Measurements from ENCODE around the gene ZFHX2. TPM values are rescaled to one million over a fixed set of nuclear protein-coding genes. Genes with fewer than 3 reads are reported as not detected.

ZFHX2 gene
- total and polyA plus RNA-seq, 2 of the 13 experiments (the other 11 are each of a cell fraction or from before 2014, with no cell fraction given) = 0.17 to 0.44 TPM

- TF ChIP-seq ZNF512 (CRISPR knock-in tag; IDR thresholded peaks at IDR 0.05) (no peak), XRCC5 (optimal IDR thresholded peaks at IDR 0.05; ENCODE audit: low read length) (no peak), ZNF484 (CRISPR knock-in tag; IDR thresholded peaks at IDR 0.05; ENCODE audit: borderline replicate concordance, low read depth) (no peak), ZNF350 (CRISPR knock-in tag; IDR thresholded peaks at IDR 0.05; ENCODE audit: borderline replicate concordance, low read depth) (0 out of 2 replicates have a peak, but pooled peaks have one; percentile 5), ZC3H13 (CRISPR knock-in tag; IDR thresholded peaks at IDR 0.05) (peak; percentile 72; the same call in 1 of the 2 replicates), SOX5 (CRISPR knock-in tag; IDR thresholded peaks at IDR 0.05; ENCODE audit: borderline replicate concordance) (no peak), ZFP82 (CRISPR knock-in tag; IDR thresholded peaks at IDR 0.05; ENCODE audit: borderline replicate concordance) (0 out of 2 replicates have a peak, but pooled peaks have one; percentile 67), ZNF34 (CRISPR knock-in tag; IDR thresholded peaks at IDR 0.05; ENCODE audit: borderline replicate concordance) (peak; percentile 8; the same call in 1 of the 2 replicates), CEBPB (IDR thresholded peaks at IDR 0.05; ENCODE audit: borderline replicate concordance, low read depth, low read length) (no peak), ZNF572 (CRISPR knock-in tag; IDR thresholded peaks at IDR 0.05) (peak; percentile 25; the same call in 1 of the 2 replicates), TCF12 (IDR thresholded peaks at IDR 0.05) (no peak), TCF12 (CRISPR knock-in tag; IDR thresholded peaks at IDR 0.05) (no peak), SALL2 (CRISPR knock-in tag; IDR thresholded peaks at IDR 0.05) (no peak), HOXD1 (CRISPR knock-in tag; IDR thresholded peaks at IDR 0.05) (no peak), NFE2L1 (CRISPR knock-in tag; IDR thresholded peaks at IDR 0.05; ENCODE audit: borderline replicate concordance) (0 out of 2 replicates have a peak, but pooled peaks have one; percentile 12), ZNF546 (CRISPR knock-in tag; conservative IDR thresholded peaks at IDR 0.05) (0 out of 2 replicates have a peak, but pooled peaks have one; percentile 3), ZSCAN30 (CRISPR knock-in tag; IDR thresholded peaks at IDR 0.05) (no peak)
These were observed 38.0 kb upstream of the ZFHX2 start (continued) for GRCh38 chr14:23589606-23590005.

Measured in HepG2 (cell line).